Gastroesophageal sphincter (tissue), 3 donors: Measurements from ENCODE around the gene LONP2.
A peak's percentile ranks its signal among the peaks of the same experiment; 100 is the strongest.

Experiments
- POLR2A ChIP-seq, 2 donors: fragments of 450-650 bp; IDR thresholded peaks; one replicate each; pipeline ENCODE4 v1.6.1; 2017; ENCODE audit warnings: antibody characterized with exemption in 2 of 2, mild to moderate bottlenecking in 2 of 2, moderate library complexity in 1 of 2
- POLR2AphosphoS5 ChIP-seq: sonication (generic); formaldehyde crosslinking; IDR thresholded peaks from one replicate; pipeline ENCODE4 v1.6.1; 2017; ENCODE audit warnings: antibody characterized with exemption
- TF ChIP-seq, protein P1 (sequence below), 4 experiments: fragments of 200-600 bp in 2 of 4; fragments of 450-650 bp in 2 of 4; sonication (generic) in 1 of 4; IDR thresholded peaks; one replicate each; pipeline ENCODE4 v1.5.1; 2017 to 2019; ENCODE audit warnings: antibody characterized with exemption in 4 of 4, mild to moderate bottlenecking in 2 of 4, moderate library complexity in 2 of 4

DNA sequence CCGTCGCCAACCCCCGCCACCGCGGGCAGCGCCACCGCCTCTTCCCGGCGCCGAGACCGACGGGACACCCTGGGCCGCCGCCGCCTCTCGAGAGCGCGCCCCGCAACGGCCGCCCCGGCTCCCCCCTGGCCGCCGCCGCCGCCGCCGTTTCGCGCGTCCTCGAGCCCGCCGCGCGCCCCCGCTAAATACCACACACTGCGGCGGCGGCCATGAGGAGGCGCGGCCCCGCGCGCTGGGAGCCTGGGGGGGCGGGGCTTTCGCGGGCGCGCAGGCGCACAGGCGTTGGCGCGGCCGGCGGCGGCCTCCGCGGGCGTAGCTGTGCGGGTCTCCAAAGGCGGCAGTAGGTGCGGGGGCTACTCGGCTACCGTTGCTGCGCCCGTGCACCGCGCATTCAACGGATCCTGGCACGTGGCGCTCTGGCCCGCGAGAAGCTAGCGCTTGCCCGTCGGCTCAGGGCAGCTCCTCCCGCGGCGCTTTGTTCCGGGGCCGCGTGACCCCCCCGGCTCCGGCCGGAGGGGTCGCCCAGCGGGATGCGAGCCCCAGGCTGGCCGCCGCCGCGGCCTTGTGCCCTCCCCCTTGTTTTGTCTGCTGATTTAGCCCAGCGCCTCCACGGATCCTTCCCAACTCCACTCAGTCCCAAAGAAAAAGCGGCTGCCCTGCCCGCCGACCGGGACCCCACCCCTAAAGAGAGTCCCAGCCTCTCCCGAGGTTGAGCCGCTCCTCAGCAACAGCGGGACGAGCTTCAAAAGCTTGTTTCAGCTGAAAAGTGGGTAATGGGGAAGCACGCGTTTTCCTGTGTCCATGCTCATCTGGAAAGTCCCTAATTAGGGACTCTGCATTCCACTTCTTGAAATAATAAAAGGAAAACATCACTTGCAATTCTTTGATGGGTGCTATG, 141.4 kb downstream of the LONP2 start, which contains the start of gene SIAH1:
- TF ChIP-seq POLR2A (IDR thresholded peaks at IDR 0.05) (peak; percentile 69 to 77), POLR2AphosphoS5 (peak; percentile 43)
- TF ChIP-seq, protein P1, sequence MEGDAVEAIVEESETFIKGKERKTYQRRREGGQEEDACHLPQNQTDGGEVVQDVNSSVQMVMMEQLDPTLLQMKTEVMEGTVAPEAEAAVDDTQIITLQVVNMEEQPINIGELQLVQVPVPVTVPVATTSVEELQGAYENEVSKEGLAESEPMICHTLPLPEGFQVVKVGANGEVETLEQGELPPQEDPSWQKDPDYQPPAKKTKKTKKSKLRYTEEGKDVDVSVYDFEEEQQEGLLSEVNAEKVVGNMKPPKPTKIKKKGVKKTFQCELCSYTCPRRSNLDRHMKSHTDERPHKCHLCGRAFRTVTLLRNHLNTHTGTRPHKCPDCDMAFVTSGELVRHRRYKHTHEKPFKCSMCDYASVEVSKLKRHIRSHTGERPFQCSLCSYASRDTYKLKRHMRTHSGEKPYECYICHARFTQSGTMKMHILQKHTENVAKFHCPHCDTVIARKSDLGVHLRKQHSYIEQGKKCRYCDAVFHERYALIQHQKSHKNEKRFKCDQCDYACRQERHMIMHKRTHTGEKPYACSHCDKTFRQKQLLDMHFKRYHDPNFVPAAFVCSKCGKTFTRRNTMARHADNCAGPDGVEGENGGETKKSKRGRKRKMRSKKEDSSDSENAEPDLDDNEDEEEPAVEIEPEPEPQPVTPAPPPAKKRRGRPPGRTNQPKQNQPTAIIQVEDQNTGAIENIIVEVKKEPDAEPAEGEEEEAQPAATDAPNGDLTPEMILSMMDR (IDR thresholded peaks at IDR 0.05): peak in 1 of 4 experiments; percentile 18
